ENCODE data around the gene ZNF668.
A peak's percentile ranks its signal among the peaks of the same experiment; 100 is the strongest.

DNA sequence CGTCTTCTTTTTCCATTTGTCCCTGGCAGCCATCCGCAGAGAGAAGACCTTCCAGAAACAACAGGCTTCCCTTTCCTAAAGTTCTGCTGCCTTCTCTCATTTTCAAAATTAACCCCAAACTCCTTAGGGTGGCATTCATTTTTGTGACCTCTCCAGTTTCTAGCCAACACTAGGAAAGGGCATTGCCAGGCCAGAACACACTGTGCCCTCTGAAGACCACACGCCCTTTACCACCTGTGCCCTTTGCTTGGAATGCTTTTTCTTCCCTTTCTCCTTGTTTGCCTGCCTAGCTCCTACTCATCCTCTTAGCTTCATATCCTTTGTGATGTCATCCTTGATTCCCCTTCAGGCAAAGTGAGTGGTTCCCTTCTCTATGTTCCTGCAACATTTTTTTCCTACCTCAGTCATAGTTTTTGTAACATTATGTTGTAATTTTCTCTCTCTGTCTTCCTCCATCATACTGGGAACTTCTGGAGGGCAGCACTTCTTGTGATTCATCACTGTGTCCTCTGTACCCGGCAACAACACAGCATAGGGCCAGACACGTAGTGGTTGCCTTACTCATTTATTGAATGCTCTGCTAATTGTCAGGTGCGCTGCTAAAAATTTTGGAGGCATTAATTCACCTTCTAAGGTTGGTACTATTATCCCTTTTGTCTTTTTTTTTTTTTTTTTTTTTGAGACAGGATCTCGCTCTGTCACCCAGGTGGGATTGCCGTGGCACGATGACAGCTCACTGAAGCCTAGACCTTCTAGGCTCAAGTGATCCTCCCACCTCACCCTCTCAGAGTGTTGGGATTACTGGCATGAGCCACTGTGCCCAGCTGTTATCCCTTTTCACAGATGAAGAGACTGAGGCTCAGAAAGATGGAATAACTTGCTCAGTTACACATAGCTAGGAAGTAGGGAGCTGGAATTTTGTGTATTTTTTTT is 44.4 kb upstream of the ZNF668 start:
- no peak for TF ChIP-seq CTCF (IDR thresholded peaks at IDR 0.05)
- no peak for TF ChIP-seq POLR2A (IDR thresholded peaks at IDR 0.05)
- no peak for TF ChIP-seq EP300 (IDR thresholded peaks at IDR 0.05)
- TF ChIP-seq POLR2AphosphoS5 (IDR thresholded peaks at IDR 0.05) = peak in 2 of 4 donors; percentile 11 to 15

All from sigmoid colon (tissue), 4 donors.